Effector memory CD8-positive, alpha-beta T cell (primary cell): Measurements from ENCODE around the gene CDC40.
"Not testable (repeated sequence)": the region's sequence is repeated elsewhere in the genome, so short reads cannot be mapped to it uniquely, and the experiment has no call there.

Experiments used
- ATAC-seq: fragments of 150-1000 bp; cut with Tn5 transposase; replicated peaks from 2 replicates; pipeline ENCODE4 v1.10.0; 2021; ENCODE audit warnings: mild to moderate bottlenecking, moderate library complexity
- DNase-seq, 3 experiments: peaks; one replicate each; pipeline ENCODE4 v3.0.0; 2021
- H3K27ac Mint-ChIP-seq, 2 donors: one replicate each; pipeline ENCODE4 v1.8.0; 2022; ENCODE audit warnings: mild to moderate bottlenecking in 2 of 2, mixed read lengths in 2 of 2, moderate library complexity in 2 of 2
- H3K27me3 Mint-ChIP-seq, 2 donors: one replicate each; pipeline ENCODE4 v1.8.0; 2022; ENCODE audit warnings: mixed read lengths in 2 of 2
- H3K36me3 Mint-ChIP-seq: one replicate; pipeline ENCODE4 v1.8.0; 2022; ENCODE audit warnings: mild to moderate bottlenecking, moderate library complexity, mixed read lengths; ENCODE audit not compliant: insufficient read depth
- H3K4me1 Mint-ChIP-seq, 2 donors: one replicate each; pipeline ENCODE4 v1.8.0; 2022; ENCODE audit warnings: low read depth in 2 of 2, mixed read lengths in 2 of 2
- H3K4me3 Mint-ChIP-seq, 2 donors: one replicate each; pipeline ENCODE4 v1.8.0; 2022; ENCODE audit warnings: mild to moderate bottlenecking in 2 of 2, mixed read lengths in 2 of 2, moderate library complexity in 2 of 2
- H3K9me3 Mint-ChIP-seq, 2 donors: one replicate each; pipeline ENCODE4 v1.8.0; 2022; ENCODE audit warnings: mixed read lengths in 2 of 2

The CDC40 gene

DNA sequence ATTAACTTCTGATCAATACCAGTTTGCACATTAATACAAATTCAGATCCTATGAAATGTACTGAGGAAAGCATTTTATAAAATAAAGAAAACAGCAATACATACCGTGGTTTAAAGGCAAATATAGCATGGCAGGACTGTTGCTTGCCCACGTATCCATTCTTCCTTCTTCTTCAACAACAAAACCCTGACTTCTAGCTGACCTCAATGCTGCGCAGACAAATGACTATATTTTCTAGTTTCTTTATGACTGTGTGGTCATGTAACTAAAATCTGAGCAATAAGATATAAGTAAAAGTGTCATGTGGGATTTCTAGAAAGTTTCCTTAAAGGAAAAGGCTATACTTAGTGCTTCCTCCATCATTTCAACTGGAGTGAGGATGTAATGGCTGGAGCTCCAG, 85.0 kb downstream of the CDC40 start:
- Mint-ChIP-seq H3K36me3 (no peaks in the 10 kb centered on the region), H3K27me3 (peaks cover 8 to 11% of the 10 kb centered on the region in 2 donors), H3K4me1 (no peaks in the 10 kb centered on the region), H3K27ac (no peak overlapping the region), H3K9me3 (peaks cover 6 to 7% of the 10 kb centered on the region in 2 donors), H3K4me3 (no peak overlapping the region)
- no peak for ATAC-seq
- DNase-seq = no peak

- no peak overlapping the region for H3K27ac Mint-ChIP-seq
- ATAC-seq = no peak
Observed at GRCh38 chr6:110266996-110267395, 86.8 kb downstream of the CDC40 start.

DNA sequence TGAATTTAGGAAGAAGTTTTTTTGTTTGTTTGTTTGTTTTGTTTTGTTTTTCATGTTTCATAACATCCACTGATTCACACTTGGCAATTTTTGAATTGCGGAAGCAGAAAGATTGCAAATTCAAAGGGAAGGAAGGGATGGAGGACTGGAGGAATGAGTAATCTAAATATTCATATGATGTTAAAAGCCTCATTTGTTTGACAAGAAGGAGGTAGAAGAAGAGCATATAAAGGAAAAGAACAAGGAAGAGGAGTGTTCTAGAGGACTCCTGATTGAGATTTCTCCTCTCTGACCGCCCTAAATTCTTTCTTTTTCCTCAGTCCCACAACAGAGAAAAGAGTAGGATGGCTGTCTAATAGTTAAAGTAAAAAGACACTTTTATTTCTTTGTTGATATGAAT, 89.4 kb downstream of the CDC40 start:
- DNase-seq = no peak
- H3K27me3 Mint-ChIP-seq = peaks cover 9 to 11% of the 10 kb centered on the region in 2 donors
- no peak overlapping the region for H3K4me3 Mint-ChIP-seq
- H3K4me1 Mint-ChIP-seq = no peaks in the 10 kb centered on the region
- H3K9me3 Mint-ChIP-seq = peaks cover 0 to 2% of the 10 kb centered on the region in 2 donors
- H3K27ac Mint-ChIP-seq = no peak overlapping the region
- H3K36me3 Mint-ChIP-seq = no peaks in the 10 kb centered on the region
- no peak for ATAC-seq

More at GRCh38 chr6:110266996-110267395, 86.8 kb downstream of the CDC40 start:
- Mint-ChIP-seq H3K27me3 (peaks cover 0 to under 1% of the 10 kb centered on the region in 2 donors), H3K36me3 (no peaks in the 10 kb centered on the region), H3K4me3 (no peak overlapping the region), H3K9me3 (peaks cover 0 to 2% of the 10 kb centered on the region in 2 donors), H3K4me1 (no peaks in the 10 kb centered on the region)
- no peak for DNase-seq

DNA sequence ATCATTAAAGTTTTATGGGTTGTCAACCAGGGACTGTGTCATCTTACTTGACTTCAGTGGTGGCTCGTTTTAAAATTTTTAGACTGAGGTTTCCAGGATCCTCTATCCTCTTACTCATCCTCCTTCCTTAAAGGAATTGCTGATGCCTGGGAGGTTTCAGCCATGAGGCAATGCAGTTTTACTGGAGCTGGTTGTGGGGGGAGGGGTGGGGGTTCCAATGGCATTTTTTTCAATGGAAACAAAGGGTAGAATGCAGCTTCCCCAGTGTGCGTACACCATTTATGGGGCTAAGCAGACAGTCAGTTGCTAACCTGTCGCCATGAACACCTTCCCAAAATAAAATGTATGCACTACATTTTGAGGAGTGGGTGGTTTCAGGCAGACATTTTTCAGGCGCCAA, 89.9 kb downstream of the CDC40 start:
- Mint-ChIP-seq H3K4me1 (no peaks in the 10 kb centered on the region), H3K4me3 (no peak overlapping the region), H3K9me3 (peaks cover 0 to 2% of the 10 kb centered on the region in 2 donors), H3K36me3 (no peaks in the 10 kb centered on the region), H3K27ac (no peak overlapping the region), H3K27me3 (peaks cover 9 to 11% of the 10 kb centered on the region in 2 donors)
- ATAC-seq (no peak), DNase-seq (no peak)

- peaks cover 9 to 11% of the 10 kb centered on the region in 2 donors for H3K27me3 Mint-ChIP-seq
- ATAC-seq = no peak
- no peak for DNase-seq
- no peak overlapping the region for H3K27ac Mint-ChIP-seq
- H3K36me3 Mint-ChIP-seq = no peaks in the 10 kb centered on the region
- no peak overlapping the region for H3K4me3 Mint-ChIP-seq
- no peaks in the 10 kb centered on the region for H3K4me1 Mint-ChIP-seq
- peaks cover 0 to 2% of the 10 kb centered on the region in 2 donors for H3K9me3 Mint-ChIP-seq
Observed at GRCh38 chr6:110271732-110272022, 91.5 kb downstream of the CDC40 start.

DNA sequence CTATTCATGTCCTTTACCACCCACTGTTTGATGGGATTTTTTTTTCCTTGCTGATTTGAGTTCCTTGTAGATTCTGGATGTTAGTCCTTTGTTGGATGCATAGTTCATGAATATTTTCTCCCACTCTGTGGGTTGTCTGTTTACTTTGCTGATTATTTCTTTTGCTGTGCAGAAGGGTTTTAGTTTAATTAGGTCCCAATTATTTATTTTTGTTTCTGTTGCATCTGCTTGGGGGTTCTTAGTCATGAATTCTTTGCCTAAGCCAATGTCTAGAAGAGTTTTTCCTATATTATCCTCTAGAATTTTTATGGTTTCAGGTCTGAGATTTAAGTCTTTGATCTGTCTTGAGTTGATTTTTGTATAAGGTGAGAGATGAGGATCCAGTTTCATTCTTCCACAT, 92.6 kb downstream of the CDC40 start:
- not testable (repeated sequence) for ATAC-seq, H3K36me3 Mint-ChIP-seq, H3K9me3 Mint-ChIP-seq, H3K4me1 Mint-ChIP-seq, DNase-seq, H3K27ac Mint-ChIP-seq, H3K4me3 Mint-ChIP-seq
- H3K27me3 Mint-ChIP-seq = peaks cover 9 to 11% of the 10 kb centered on the region in 2 donors

DNA sequence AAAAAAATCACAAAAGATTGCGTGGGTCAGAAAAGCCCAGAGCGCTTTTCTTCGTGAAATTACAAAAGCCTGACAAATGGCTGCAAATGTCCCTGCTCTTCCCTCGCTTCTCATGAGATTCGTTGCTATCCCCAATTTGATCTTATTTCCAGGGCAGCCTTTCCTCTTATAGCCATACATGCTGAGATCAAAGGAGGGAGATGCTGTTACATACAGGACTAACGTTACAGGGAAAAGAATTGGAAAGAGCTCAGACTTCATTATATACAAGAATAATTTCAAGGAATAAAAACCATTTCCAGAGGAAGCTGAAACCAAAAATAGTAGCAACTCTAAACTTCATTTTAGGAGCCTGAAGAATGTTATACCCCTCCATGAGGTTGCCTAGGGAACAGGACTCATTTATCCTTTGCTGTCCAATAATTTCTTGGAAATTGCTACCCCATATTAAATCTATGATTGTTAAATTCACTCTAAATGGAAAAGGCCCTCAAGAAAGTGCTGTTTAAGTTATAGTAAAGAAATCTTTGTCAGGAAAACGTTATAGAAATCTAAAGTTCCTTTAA, 97.0 kb downstream of the CDC40 start:
- Mint-ChIP-seq H3K4me1 (no peaks in the 10 kb centered on the region), H3K9me3 (peaks cover 0 to 2% of the 10 kb centered on the region in 2 donors), H3K36me3 (no peaks in the 10 kb centered on the region), H3K4me3 (no peak overlapping the region), H3K27ac (no peak overlapping the region), H3K27me3 (peaks cover 14 to 19% of the 10 kb centered on the region in 2 donors)
- ATAC-seq = no peak
- DNase-seq = no peak
